Astrocyte (in vitro differentiated cells and primary cell): ENCODE measurements around the gene RHPN2.

Source experiments
- CTCF ChIP-seq: IDR thresholded peaks from 2 replicates; pipeline ENCODE4 v1.5.1; 2011; ENCODE audit warnings: low read depth, mild to moderate bottlenecking, inconsistent platforms, low read length, moderate library complexity; ENCODE audit not compliant: insufficient read depth
- EZH2 ChIP-seq: IDR thresholded peaks from 2 replicates; pipeline ENCODE4 v1.6.1; 2012; ENCODE audit warnings: mild to moderate bottlenecking, low read length, inconsistent platforms; ENCODE audit not compliant: insufficient read depth

GRCh38 chr19:33063753-33064457, 783 bp downstream of the RHPN2 start:
- TF ChIP-seq CTCF (no peak), EZH2 (peak; percentile 90)
